ENCODE results near the gene H1-8.

The H1-8 gene

GRCh38 chr3:129575233-129575996 is 32.4 kb downstream of the H1-8 start:
- DNase-seq = no peak

- no peak for DNase-seq
These were observed 33.0 kb downstream of the H1-8 start for GRCh38 chr3:129575997-129576384.

GRCh38 chr3:129576514-129577352 is 33.8 kb downstream of the H1-8 start:
- DNase-seq = no peak

DNA sequence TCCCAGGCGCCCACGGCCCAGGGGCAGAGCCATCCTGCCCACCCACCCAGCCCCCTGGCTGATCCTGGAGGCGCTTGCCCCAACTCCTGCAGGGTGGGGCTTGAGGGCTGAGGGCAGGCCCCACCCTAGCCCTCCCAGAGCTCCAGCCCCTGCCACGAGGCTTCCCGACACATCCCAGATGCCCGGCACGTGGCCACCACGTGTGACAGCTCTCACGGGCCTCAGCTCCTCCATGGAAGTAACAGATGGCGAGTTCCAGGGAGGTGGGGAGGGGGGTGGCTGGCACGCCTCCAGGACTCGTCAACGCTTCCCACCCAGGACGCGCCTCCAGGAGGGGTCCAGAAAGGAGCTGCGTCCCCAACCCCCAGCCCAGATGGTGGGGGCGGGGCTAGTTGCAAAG is 34.4 kb downstream of the H1-8 start:
- DNase-seq = no peak

- no peak for DNase-seq
These were observed 35.2 kb downstream of the H1-8 start for GRCh38 chr3:129577925-129578786.

DNA sequence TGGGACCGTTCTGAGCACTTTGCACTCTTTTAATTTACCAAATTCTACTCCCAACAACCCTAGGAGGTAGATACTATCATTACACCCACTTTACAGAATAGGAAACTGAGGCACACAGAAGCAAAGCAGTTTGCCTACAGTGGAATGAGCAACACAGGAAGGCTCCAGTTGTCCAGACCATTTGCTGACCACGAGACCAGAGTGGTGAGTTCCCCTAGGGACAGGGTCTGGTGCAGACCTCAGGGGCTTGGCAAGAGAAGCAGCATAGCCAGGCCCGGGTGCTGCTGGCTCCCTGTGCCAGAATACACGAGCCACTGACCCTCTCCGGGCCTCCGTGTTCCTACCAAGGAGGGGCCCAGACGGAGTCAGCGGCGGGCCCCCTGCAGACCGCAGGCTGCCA is 37.0 kb downstream of the H1-8 start:
- DNase-seq = no peak

- no peak for DNase-seq
These were observed 38.6 kb downstream of the H1-8 start for GRCh38 chr3:129581623-129582022.

GRCh38 chr3:129582799-129583198 is 39.8 kb downstream of the H1-8 start:
- DNase-seq = no peak

- no peak for DNase-seq
These were observed 40.3 kb downstream of the H1-8 start for GRCh38 chr3:129583289-129583688.

DNA sequence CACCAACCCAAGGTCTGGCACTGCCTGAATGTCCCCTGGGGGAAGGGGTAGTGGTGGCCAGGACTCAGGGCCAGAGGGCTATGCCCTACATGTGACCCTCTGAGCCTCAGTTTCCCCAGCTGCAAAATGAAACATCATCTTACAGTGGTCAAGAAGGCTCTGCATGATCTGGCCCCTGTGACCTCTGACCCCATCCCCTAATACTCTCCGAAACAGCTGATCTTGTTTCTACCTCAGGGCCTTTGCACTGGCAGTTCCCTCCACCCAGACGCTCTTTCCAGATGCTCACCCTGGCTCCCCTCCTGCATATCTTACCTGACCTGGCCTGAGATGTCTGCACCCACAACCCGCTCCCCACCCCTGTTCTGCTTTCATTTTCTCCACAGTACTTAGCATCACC is 41.7 kb downstream of the H1-8 start:
- DNase-seq = no peak

- DNase-seq = no peak
These were observed 43.1 kb downstream of the H1-8 start for GRCh38 chr3:129585949-129586657.

DNA sequence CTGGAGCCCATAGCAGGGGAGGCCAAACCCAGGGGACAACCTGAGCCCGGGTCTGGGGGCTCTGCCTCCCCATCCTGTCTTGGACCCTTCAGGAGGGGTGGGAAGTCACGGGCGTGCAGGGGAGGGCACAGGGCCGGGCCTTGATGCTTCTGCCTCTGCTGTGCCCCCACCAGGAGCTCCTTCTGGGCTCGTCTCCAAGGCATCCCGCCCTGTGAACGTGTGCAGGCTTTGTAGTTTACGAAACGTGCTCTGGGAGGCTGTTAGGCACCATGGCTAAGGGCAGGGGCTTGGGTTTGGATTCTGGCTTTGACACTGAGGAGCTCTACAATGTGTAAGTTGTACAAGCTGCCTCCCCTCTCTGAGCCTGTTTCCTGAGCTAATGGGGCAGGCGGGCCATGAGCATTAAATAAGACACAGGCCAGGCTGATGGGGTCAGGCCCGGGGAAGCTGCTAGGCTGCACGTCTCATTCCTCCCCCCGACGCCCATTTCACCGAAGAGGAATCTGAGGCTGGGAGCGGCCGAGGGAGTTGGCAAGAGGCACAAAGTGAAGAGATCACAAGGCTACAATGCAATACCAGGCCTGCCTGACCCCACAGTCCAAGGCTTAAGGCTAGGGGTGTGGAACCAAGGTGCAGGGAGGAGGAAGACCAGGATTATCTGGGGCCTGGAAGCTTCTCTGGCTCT is 43.9 kb downstream of the H1-8 start:
- no peak for DNase-seq

DNA sequence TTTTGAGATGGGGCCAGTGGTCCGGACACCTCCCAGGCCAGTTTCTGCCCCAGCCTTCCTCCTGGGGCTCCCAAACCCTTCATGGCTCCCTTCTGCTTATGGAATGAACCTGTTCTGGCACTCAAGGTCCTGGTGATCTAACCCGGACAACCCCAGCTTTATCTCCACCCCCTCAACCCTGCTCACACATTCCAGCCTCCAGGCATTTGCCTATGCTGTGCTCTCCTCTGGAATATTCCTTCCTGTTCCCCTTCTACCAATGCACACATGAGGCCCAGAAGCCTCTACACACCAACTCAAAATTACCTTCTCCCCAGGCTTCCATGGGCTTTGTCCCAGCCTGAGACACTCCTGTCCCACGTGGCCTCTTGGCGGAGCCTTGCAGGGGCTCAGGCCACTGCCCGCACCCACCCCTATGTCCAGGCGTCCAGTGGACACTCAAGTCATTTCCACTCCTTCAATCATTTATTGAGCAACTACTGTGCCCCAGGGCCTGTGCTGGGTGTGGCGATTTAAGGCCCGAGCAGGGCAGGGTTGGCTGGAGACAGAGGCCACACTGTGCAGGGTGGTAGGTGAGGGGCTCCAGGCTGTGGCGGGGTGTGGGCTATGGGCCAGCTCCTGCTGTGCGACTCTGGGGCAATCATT is 44.7 kb downstream of the H1-8 start:
- no peak for DNase-seq

GRCh38 chr3:129590215-129590614 is 47.2 kb downstream of the H1-8 start:
- no peak for DNase-seq

GRCh38 chr3:129591932-129592331 is 49.0 kb downstream of the H1-8 start:
- DNase-seq = no peak

GRCh38 chr3:129592381-129593131 is 49.6 kb downstream of the H1-8 start:
- no peak for DNase-seq

GRCh38 chr3:129593230-129593594 is 50.2 kb downstream of the H1-8 start:
- DNase-seq = no peak

GRCh38 chr3:129593595-129594339 is 50.8 kb downstream of the H1-8 start:
- DNase-seq = no peak

DNA sequence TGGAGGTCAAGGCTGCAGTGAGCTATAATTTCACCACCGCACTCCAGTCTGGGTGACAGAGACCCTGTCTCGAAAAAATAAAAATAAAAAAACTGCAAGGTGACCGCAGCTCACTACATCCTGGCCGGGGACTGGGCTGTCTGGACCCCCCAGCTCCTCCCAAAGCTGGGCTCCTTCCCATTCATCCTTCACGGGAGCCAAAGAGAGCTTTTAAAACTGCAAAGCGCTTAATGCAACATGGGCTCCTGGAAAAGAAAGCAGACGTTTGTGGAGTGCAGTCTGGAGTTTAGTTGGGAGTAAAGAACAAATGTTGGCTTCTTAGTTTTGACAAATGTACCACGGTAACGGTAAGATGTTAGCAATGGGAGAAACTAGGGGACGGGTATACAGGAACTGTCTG is 51.4 kb downstream of the H1-8 start:
- DNase-seq = no peak

- DNase-seq = no peak
These were observed 52.0 kb downstream of the H1-8 start for GRCh38 chr3:129594907-129595390.
